Activated CD4-positive, alpha-beta T cell treated with anti-CD3 and anti-CD28 coated beads for 1 hour (primary cell): ENCODE results near the gene STAT5B.
"Not testable (repeated sequence)": the region's sequence is repeated elsewhere in the genome, so short reads cannot be mapped to it uniquely, and the experiment has no call there.

Source experiments
- DNase-seq: peaks from one replicate; pipeline ENCODE4 v3.0.0-alpha.2; 2020

STAT5B gene

DNA sequence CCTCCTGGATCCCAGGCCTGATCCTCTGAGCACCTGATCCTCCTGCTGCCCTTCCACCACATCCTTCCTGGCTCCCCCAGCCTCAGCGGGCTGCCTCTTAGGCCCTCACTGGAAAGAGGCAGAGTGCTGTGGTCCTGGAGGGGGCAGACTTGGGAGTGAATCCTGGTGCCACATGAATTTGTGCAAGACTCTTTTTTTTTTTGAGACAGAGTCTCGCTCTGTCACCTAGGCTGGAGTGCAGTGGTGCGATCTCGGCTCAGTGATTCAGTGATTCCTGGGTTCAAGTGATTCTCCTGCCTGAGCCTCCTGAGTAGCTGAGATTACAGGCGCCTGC, 84.9 kb downstream of the STAT5B start:
- DNase-seq = no peak

DNA sequence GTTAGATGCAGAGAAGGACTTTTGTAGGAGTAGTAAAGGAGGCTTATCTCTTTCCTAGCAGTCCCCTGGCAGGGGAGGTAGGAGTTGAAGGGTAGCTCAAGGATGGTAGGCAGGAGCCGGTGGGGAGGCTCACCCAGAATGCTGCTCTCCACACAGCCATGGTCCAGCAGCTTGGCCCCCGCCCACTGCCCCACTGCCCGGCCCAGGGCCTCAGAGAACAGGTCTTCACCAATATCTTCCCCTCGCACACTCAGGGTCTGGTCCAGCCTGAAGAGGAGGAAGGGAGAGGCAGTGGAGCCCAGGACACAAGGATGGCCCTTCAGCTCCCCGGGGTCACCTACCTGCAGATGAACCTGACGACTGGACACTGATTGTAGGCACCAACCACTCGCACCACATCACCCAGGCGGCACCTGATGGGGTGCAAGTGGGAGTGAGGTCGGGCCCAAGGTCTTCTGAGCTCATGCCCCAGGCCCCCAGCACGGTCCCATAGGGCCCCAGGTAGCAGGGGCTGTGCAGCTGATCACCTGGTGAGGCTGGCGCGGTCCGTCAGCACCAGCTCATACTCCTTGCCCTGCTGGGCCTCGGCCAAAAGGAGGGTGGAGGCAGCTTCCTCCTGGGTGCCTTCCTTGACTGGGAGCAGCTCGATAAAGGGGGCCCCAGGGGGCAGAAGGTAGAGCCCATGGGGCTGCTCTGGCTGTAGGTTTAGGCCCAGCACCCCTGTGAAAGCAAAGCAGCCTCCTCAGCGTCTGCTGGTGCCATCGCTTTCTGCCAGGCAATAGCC, 85.5 kb downstream of the STAT5B start:
- DNase-seq = no peak

DNA sequence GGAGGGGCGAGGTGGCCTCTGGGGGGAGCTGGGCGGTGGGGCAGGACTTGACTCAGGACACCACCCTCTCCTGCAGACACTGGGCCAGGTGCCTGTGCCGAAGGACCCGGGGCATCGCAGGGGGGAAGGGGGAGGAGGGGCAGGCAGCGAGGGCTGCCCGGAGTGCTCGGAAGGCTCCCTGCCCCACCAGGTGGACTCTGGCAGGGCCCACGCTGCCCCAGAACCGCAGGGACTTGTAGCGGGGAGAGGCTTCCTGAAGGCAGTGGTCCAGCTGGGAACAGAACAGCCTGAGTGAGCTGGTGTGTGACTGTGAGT, 86.6 kb downstream of the STAT5B start:
- DNase-seq = no peak

DNA sequence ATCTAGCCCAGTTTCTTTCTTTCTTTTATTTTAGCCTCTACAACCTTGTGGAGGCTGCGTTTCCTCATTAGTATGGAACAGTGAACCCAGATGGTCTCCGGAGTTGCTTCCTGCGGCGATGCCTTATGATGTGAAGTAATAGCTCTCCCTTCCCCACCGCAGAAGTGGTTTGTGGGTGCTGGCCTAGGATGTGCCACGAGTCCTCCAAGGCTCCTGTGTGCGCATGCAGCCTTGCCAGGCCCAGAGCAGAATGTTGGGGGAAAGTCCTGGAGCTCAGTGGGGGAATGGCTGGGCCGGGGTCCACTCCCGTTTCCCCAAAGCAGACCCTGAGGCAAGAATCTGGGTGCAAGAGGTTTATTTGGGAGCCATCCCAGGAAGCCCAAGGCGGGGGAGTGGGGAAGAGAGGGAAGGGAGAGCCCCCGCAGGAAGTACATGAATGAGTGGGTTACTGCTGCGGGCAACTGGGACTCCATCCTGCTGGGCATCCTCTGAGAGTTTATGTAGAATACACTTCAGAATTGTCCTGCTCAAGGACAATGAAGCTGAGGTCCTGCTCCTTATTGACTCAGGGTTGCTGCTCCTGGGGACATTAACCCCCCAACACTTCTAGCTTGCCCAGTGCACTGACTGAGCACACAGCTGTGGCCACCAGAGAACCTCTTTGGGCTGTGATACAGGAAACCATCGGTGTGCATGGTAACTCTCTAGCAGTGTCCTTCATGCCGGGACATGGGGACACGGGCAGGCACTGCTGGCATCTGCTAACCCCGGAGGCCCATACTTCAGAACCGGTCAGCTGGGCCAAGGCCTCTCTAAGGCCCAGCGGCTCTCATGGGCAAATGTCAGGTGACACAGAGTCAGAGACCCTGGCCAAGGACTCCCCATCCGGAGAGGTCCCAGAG, 87.2 kb downstream of the STAT5B start:
- DNase-seq = no peak

DNA sequence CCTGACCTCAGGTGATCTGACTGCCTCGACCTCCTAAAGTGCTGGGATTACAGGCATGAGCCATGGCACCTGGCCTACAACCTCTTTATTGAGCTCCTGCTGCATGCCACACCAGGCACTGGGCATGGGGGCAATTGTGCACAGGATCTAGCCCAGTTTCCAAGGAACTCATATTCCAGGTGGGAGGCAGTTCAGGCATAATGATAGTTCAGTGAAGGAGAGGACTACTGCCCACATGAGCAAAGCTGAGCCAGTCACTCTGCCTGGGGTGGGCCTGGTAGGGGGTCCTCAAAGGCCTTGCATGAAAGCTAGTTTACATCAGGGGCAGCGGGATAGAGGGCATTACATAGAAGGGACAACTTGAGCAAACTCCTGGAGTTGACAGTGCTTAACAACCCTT, 88.4 kb downstream of the STAT5B start:
- DNase-seq = no peak

DNA sequence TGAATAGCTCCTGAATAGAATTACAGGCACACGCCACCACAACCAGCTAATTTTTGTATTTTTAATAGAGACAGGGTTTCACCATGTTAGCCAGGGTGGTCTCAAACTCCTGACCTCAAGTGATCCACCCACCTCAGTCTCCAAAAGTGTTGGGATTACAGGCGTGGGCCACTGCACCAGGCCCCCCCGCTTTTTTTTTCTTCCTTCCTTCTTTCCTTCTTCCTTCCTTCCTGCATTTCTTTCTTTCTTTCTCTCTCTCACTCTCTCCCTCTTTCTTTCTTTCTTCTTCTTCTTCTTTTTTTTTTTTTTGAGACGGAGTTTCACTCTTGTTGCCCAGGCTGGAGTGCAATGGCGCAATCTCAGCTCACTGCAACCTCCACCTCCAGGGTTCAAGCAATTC, 90.0 kb downstream of the STAT5B start:
- not testable (repeated sequence) for DNase-seq

DNA sequence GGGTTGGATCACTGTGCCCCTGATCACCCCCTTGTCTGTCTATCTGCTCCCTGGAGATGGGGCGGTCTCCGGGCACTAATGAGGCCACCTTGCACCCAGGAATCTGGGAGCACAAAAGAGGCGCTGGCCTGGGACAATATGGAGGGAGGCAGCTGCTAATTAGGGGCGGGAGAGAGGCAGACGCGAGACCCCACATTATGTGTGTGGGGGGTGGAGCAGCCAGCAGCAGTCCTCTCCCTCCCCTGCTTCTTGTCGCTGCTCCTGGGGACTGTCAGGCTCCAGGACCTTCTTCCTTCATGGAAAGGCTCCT, 90.6 kb downstream of the STAT5B start:
- no peak for DNase-seq

DNA sequence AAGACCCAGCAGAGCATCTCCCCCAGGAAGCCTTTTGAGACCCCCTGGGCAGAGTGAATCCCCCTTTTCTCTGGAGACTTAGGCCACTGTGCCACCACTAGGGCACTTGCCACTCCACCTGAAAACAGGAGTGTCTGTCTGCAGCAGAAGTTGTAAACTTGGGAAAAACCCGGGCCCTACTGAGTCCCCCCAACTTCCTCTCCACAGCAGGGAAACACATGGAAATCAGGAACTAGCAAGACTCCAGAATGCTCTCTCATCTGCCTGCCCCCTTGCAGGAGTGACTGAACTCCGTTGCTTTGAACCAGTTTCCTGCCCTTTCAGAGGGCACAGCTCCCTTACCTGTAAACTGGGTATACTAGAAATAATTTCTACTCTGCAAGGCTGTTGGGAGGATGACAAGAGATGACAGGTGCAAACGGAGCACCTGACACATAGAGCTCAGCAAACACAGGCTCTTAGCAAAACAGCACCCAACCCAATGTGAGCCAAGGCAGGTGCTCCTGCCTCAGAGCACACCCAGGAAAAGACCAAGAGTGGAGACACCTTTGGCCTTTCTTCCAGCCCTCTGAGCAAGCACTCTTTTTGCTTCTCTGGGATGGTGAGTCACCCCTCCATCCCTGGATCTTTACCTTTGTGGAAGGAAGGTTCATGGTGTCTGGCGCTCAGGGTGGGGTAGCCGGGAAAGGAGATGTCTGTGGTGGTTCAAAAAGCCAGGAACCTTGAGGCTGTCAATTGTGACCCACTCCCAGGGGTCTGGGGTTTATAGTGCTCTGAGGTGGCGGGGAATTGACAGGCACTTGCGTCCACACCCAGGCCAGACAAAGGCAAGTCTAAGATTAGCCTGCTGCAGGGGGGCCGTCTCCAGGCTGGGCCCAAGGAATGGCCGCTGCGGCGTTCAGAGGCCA, 91.2 kb downstream of the STAT5B start, which contains the start of gene HCRT:
Gene HCRT, minus strand, starts transcription at position 740 of the 908 bp plus-strand sequence. Its CDS starts 87 bp downstream, at position 653.
- no peak for DNase-seq

DNA sequence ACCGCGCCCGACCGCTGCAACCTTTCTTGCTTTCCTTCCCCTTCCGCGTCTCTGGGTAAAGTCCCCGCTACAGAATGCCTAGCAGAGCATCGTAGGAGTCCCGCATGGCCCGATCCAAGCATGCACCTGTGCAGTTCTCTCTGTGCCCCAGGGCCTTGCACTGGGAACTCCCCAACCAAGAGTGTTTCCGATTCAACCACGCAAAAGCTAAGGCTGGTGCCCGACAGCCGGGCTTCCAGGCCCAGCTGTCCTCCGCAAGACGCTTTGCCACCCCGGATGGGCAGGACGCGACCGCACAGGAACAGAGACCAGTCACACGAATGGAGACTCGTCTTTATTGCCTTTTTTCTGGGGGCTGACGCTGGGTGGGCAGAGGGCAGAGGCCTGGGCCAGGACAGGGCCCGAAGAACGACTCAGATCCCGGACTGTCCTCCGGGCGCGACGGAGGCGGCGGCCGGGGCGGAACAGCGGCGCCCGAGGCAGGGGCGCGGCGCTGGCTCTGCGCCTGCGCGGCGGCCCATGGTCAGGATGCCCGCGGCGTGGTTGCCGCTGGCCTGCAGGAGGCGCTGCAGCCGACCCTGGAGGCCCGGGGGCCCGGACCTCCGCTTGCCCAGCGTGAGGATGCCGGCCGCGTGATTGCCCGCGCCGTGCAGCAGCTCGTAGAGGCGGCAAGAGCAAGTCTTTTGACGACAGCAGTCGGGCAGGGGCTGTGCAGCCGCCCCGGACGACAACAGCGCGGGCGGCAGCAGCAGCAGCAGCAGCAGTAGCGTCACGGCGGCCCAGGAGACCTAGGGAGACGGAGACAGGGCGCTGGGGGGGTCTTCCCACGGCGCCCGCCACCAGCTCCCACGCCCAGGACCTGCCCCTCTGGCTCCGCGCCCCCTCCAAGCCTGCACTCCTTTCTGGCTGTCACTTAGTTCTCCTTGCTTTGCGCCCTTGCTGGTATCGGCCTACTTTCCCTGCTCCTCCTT, 92.2 kb downstream of the STAT5B start:
- peak; percentile 58 for DNase-seq

DNA sequence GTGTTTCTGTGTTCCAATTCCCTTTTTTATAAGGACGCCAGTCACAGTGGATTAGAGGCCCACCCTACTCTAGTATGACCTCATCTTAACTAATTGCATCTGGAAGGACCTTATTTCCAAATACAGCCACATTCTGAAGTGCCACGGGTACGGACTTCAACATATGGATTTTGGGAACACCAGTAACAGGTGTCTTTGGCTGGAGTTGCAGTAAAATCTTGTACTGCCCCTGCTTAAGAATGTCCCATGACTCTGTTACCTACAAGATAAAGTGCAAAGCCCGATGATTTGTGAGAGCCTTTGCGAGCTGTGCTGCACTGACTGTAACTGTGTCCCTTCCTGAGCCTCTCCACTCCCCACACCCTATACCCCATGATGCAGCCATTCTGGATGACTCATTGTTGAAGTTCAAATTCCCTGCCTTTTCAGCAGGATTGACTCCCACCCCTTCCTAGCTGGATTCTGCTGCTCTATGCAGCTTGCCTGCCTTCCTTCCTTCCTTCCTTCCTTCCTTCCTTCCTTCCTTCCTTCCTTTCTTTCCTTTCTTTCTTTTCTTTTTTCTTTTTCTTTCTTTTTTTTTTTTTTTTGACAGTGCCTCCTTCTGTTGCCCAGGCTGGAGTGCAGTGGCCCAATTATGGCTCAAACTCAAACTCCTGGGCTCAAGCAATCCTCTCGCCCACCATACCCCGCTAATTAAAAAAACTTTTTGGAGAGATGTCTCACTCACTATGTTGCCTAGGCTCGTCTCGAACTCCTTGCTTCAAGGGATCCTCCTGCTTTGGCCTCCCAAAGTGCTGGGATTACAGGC, 93.1 kb downstream of the STAT5B start:
- no peak for DNase-seq

DNA sequence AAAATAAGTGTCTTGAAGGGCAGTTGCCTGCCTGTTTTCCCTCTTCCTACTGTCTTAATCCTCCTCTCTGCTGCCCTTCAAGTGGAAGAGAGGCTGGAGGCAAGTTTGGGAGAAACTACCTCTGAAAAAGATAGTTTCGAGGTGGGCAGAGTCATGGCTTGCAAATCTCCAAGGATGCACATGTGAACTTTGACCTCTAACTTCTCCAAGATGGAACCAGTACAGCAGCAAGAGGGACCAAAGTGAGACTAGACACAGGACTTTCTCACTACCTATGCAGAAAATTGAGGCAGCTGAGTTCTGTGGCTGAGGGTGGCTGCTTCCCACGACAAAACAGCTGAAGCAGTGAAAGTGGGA, 94.4 kb downstream of the STAT5B start:
- no peak for DNase-seq

DNA sequence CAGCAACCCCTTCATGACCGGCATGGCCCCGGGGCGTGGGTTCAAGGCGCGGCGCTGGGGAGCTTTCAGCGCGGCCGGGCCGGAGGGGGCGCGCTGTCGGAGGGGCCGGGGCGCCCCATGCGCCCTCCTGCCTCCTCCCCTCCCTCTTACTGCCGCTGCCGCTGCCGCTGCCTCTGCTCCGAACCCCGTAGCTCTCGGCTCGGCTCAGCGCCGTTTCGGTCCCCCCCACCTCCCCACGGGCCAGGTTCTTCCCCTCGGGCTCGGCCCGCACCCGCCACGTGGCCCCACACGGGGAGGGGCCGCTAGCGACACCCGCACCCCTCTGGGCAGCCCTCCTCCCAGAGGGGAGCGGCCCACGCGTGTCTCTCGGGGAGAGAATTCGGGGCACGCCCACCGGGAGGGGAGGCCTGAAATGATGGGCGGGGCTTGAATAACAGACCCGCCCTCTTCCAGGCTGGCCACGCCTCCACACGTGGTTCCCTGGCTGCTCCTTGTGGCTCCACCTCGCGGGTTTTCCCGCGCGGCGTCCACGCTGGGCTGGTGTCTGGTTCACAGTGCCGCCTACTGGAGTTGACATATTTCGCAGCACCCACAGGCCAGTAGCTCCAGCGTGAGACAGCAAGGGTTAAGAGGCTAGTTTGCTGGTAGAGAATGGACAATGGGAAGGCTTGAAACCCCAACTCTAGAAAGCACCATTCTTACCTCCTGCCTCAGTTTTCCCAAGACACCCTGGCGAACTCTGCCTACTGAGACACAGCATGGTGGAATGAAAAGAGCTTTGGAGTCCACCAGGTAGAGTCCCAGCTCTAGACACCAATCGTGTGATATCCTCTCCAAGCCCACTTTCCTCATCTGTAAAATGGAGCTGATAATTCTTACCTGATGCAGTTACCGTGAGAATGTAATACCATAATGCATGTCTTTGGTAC, 95.0 kb downstream of the STAT5B start, which contains the start of gene KCNH4:
Gene KCNH4, minus strand, starts transcription at position 221 of the 929 bp plus-strand sequence. Its CDS starts 197 bp downstream, at position 24.
- DNase-seq = peak; percentile 79

DNA sequence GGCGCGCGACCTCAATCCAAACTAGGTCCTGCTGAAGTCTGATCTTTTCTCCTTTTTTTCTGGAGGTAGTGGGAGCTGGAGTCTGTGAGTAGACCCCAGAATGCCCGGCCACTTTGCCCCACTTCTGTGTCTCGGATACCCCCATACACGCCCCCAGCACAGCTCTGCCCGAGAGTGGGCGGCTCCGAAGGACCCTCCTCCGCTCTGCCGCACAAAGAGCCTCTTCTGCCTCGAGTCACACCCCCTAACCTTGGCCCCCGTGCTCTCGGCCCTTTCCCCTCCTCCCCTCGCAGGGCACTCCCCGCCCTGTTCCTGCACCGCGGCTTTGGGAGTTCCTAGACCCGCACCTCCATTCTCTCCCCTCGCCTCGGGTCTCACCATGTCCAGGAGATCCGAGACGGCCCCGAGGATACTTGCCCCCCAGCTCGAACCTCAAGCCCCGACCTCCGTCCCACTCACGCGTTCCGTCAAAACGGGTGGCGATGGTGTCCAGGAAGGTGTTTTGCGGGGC, 95.7 kb downstream of the STAT5B start:
- no peak for DNase-seq

DNA sequence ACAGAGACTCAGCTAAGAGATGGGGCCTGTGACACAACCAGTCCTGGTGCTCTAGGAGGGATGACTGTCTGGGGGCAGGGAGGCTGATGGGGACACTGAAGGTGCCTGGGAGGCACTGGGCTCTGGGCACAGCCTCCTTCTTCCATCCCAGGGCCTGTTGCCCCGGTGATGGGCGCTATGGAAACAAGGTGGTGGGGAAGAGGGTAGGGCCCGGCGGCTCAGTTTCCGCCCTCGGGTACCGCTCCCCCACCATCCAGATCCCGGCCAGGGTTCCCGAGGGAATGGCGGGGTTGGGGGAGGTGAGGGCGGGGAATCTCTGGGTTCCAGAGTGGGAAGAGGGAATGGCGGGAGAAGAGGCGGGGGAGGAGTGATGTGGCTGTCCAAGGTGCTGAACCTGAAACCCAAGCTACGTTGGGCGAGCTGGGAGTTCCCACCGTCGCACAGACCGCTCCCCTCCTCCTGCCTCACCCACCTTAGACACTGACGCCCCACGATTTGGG, 96.2 kb downstream of the STAT5B start:
- no peak for DNase-seq

DNA sequence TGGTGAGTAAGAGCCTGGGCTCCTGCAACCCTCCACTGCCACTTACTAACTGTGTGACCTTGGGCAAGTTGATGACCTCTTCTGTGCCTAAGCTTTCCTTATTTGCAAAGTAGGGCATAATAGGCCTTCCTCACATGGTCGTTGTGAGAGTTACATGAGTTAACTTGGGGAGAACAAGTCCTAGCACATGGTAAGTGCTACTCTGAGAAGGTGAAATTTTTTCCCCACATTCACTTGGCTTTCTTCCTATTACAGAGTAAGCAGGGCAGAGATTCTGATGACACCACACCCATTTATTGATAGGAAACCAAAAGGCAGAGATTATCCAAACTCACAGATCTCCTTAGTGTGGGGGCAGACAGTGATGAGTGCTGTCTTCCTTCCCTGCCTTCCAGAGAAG, 96.9 kb downstream of the STAT5B start:
- no peak for DNase-seq

DNA sequence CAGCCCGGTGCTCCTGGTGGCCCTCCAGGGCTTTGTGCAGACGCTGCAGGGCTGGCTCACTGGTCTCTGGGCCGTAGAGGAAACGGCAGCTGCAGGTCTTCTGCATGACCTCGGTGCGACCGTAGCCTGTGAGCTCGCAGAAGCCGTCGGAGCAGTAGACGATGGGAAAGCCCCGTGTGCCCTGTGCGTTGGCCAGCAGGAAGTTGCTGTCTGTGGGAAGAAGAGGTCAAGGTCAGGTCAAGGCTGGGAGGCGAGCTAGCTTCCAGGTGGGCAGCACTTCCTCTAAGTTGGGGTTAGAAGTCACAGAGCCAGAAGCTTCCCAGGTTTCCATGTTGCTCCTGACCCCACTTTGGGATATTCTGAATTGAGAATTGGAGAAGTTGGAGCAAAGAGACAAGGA, 97.4 kb downstream of the STAT5B start:
- DNase-seq = no peak

DNA sequence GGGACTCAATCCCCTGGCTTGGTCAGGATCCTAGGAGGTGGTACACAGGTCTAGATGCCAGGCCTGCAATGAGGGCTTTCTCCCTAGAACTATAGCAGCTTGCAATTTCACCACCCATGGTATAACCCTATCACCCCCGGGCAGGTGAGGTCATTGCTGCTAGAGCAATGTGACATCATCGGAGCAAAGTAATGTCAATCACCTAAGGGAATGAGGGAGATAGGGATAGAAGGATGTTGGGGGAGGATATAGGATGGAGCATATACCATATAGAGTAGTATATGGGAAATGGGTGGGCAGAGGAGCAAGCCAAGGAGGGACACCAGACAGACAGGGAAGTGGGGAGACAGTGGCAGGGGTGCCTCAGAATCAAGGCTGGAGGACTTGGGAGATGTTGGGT, 98.5 kb downstream of the STAT5B start:
- no peak for DNase-seq

DNA sequence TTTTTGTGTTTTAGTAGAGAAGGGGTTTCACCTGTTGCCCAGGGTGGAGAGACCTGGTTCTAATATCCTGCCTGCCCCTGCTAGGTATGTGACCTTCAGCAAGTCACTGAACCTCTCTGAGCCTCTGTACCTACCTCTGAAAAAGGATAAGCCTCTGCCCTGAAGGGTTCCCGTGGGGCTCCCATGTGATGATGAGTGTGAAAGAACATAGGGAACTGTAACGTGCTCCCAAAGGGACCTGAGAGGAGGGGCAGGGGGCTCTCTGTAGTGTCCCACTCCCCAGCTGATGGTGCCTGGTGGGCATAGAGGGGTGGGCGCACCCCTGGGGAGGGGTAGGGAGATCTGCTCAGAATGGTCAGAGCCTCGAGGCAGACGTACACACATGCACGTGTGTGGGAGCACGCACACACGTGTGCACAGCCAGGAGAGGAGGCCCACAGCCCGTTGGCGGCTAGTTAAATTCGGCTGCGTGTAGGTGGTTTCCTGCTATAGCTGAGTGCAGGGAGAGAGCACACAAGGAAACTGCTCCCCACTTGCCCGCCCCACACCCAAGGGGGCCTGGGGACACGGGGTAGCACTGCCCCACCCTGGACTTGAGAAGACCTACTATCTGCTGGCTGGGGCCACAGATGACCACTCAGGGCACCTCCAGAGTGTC, 101.9 kb downstream of the STAT5B start:
- no peak for DNase-seq

DNA sequence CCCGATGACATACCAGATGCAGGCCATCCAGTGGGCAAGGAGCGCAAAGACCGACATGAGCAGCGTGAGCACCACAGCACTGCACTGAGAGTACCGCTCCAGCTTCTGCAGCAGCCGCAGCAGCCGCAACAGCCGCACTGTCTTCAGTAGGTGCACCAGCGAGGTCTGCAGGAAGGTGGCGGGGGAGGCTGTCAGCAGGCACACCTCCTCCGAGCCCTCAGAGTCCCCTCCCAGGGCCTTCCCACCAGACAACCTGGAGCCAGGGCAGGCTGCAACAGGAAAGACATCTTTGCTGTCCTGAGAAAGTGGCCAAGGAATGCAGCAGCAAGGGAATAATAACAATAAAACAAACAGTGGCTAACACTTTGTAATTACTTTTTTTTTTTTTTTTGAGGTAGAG, 104.4 kb downstream of the STAT5B start:
- DNase-seq = no peak
